Fibroblast of lung (primary cell): ENCODE results near the gene GMCL2.

Experiments
- CTCF ChIP-seq, 2 donors: IDR thresholded peaks in 1 of 2; conservative IDR thresholded peaks in 1 of 2; 1 replicate in 1 of 2; 2 replicates in 1 of 2; pipeline ENCODE4 v1.5.1; 2011 to 2012; ENCODE audit warnings: low read length in 2 of 2, control low read depth in 1 of 2, inconsistent platforms in 1 of 2, low read depth in 1 of 2, mild to moderate bottlenecking in 1 of 2
- EZH2 ChIP-seq: IDR thresholded peaks from 2 replicates; pipeline ENCODE4 v1.5.1; 2012; ENCODE audit warnings: low read length, control low read depth, mild to moderate bottlenecking; ENCODE audit errors: missing control alignments

GRCh38 chr5:178209334-178210072 is 22.3 kb upstream of the GMCL2 start:
- no peak for TF ChIP-seq CTCF (conservative IDR thresholded peaks at IDR 0.05 in 1 of 2, IDR thresholded peaks at IDR 0.05 in 1 of 2; ENCODE audit: low read depth in 1 of 2, low read length in 2 of 2)
- TF ChIP-seq EZH2, result no peak
